ENCODE results near the gene PAGE1.
A peak's percentile ranks its signal among the peaks of the same experiment; 100 is the strongest.
"Not testable (repeated sequence)": the region's sequence is repeated elsewhere in the genome, so short reads cannot be mapped to it uniquely, and the experiment has no call there.

Gene PAGE1, protein sequence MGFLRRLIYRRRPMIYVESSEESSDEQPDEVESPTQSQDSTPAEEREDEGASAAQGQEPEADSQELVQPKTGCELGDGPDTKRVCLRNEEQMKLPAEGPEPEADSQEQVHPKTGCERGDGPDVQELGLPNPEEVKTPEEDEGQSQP

DNA sequence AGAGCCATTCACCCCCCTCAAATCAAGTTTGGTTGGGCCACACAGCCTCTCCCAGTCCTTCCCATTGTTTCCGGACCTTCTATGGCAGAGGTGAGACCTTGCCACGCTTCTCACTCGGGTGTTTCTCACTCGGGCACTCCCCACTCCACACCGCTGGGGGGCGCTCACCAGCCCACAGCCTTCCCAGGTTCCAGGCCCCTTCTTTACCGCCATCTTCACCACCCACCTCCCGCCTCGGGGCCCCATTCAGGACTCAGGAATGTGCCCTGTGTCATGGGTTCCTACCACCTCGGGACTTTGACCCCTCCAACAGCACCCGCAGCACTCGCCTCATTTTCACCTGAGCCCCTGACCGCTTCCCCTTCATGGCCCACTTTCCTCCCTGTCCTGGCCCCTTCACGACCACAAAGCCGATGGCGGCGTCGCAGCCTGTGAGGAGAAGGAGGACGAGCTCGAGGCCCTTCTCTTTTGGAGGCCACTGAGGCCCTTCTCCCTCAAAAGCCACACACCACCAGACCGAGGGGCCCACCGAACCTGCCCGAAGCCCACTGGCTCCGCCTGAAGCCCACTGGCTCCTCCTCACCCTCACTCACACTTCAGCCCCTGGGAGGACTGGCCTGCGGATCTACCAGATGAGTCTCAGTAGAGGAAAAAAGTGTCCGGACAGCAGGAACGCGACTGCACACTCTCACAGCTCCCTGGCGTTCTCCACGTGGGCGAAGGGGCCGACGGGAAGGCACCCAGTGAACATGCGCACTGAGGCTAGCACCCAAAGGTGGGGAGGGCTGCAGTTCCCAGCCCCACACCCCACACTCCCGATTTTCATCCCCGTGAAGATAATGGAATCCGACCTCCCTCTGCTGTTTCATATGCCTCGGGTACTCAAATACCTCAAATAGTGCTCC is at the start of gene PAGE1:
TSS of gene PAGE1 (minus strand) at position 709 of the 905 bp plus-strand sequence. CDS start 1,214 bp downstream, outside the sequence.
- no peak for FAIRE-seq

DNA sequence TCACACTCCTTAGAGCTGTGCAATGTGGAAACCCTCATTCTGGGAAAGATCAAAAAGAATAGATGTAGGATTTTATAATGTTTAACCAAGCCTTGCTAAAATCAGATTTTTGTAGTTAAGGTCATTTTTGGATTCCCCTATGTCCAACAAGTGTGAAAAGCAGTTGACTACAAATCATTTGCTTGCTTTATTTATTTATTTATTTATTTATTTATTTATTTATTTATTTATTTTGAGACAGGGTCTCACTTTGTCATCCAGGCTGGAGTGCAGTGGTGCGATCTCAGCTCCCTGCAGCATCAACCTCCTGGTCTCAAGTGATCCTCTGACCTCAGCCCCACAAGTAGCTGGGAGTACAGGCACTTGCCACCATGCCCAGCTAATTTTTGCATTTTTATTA is 45.7 kb upstream of the PAGE1 start:
- FAIRE-seq, result not testable (repeated sequence)

DNA sequence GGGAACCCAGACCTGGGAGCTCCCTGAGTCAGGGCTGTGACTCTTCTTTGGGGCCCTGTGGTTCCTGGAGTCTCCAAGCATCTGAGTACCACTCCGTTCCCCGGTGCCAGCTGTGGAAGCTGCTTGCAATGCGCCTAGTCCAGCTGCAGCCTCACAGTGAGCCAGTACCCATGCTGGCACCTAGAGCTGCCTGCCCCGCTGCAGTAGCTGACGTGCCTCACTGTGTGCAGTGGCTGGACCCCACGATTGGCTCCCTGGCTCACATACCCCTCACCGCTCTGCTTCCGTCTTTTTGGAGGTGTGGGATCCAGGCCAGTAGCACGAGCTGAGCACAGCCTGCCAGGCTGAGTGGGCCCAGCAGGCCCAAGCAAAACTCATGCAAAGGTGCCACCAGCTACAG is 32.1 kb upstream of the PAGE1 start:
- FAIRE-seq, result no peak

DNA sequence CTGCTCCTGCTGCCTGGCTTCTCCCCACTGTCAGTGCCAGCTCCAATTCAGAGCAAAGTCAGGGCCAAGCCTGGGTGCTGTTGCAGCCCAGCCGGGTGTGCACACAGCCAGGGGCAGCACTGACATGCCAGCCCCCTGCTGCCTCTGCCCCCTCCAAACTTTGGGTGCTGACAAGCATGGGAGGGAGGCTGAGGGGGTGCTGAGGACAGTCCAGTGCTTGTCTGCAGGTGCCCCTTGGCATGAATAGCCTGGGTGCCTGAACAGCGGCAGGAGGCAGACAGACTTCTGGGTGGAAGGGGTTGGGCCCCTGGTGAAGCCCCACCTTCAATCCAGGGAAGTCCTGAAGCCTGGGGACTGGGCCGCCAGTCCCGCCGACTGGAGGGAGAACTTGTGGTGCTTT is 31.2 kb upstream of the PAGE1 start:
- no peak for FAIRE-seq

DNA sequence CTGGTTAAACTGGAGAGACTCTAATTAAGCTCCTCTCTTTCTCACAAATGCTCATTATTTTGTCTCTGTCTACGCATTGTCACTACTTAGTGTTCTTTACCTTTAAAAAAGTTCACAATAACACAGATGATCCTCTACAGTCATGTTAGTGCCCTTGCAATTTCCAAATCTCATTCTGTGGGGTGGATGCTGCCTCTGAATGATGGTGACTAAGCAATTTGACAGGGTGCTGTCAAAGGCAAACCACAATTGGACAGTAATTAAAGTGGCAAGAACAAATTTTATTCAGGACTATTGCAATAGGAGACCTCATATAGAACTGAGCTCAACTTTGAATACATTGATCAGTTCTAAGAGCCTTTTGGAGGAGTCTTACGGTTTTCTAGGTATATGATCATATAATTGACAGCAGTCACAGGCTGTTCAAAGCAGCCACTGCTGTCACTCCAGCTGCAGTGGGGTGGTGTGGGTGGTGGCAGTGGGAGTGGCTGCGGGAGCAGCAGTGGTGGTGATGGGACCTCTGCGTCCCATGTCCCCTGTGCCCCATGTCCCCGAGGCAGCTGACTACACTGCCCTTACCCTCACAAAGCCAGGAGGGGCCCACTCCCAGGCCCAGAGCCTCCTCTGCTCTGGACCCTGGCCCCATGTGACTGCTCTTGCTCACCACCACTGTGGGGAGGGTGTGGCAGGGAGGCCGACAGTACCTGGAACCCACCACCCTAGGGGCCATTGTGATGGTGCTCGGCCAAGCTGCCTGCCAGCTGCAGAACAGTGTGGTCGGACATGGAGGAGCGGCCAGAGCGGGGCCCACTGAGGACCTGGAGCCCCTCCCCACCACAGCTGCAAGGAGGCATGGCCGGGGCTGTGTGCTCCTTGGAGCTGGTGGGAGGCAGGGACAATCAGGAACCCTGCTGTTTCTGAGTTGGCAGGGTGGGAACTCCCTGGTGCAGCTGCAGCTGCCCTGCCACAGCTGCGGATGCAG is 30.4 kb upstream of the PAGE1 start:
- FAIRE-seq, result no peak

DNA sequence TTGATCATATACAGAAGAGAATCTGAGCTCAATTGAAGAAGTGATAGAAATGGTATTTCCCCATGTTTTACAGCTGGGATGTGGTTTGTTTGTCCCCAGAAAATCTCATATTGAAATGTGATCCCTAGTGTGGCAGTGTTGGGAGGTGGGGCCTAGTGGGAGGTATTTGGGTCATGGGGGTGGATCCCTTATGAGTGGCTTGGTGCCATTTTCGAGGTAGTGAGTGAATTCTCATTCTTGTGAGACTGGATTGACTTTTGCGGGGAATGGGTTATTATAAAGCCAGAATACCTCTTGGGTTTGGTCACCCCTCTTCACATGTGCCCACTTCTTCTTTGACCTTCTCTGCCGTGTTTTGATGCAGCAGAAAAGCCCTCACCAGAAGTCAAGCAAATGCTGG is 29.6 kb upstream of the PAGE1 start:
- no peak for FAIRE-seq

DNA sequence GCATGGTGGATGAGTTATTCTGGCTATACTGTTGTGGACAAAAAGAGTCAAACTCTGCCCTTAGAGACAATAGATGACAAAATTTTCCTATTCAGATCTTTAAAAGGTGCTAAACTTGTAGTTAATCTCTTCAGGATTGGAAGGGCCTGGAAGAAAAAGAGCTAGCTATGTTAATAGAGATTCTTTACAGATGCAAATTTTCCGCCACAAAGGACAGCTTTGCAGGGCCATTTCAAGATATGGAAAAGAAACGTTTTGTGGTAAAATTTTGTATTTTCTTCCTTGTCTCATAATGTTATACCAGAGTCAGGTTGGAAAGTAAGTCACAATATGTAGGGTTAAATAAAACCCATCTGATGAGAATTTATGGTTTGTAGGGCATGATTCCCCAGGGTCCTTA is 24.3 kb upstream of the PAGE1 start:
- not testable (repeated sequence) for FAIRE-seq

DNA sequence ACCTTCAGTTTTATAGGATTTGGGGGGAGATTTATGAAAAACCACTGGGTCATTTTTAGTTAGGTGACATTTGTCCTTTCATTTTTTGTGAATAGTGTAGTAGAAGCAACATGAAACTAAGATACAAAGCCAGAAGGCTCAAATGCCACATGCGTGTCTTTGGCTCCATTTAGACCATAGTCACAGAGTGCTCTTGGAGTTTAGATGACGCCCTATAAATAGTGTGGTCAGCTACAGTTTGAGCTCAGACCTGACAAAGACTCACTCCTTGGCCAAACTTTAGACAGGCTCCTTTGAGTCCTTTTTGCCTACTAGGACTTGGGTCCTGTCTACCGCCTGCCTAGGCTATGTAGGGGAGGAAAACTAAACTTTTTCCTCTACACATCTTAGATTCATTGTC is 16.8 kb upstream of the PAGE1 start:
- no peak for FAIRE-seq

DNA sequence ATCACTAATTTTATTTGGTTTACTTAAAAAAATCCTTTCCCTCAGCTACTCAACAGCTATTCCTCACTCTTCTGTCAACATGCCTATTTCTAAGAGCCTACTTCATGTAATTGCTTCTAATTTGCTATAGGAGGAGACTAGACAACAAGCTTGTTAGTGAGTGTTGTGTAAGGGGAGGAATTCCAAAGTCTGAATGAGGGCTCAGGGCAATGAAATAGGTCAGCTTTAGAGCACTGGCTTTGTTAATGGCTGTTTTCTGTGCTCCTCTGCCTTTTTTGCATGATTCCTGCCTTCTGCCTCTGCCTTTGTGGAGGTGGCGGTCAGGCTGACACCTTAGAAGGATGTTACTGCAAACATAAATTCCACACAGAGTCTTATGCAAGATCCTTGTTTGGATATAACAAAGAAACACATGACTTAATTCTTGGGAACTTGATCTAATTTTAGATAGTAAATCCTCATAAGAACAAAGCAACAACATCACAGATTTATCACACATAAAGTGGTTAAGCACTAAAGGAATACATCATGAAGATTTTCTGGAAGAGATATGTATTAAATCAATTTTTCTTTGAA is 15.0 kb upstream of the PAGE1 start:
- no peak for FAIRE-seq

DNA sequence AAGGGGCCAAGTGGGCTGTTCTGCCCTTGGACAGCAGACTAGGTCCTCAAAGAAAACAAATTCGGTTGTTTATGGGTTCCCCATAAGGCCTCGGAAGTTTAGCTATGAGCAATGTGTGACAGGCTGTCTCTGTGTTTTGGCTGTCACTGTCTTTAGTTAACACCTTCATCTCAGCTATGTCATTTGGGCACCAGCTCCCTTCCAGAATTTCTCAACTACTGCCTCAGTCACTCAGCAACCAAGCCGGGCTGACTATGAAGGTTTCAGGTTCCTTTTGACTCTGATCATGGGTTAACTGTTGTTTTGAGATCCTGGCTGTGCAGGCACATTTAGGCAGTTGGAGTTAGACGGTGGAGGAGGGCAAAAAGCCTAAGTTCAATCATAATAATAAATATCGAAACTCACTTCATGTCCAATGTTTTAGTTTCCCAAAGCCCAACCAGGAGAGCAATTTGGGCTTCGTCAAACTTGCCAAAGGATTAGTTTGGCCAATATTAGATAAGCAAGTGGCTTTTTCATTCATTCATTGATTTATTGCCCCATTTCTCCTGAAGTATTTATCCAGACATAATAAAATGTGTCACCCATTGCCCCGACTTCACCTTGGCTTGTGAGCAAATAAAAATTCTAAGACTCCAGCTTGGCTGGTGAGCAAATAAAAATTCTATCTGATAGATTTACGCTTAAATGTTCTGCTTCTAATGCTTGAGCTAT is 9.1 kb upstream of the PAGE1 start:
- FAIRE-seq, result no peak

DNA sequence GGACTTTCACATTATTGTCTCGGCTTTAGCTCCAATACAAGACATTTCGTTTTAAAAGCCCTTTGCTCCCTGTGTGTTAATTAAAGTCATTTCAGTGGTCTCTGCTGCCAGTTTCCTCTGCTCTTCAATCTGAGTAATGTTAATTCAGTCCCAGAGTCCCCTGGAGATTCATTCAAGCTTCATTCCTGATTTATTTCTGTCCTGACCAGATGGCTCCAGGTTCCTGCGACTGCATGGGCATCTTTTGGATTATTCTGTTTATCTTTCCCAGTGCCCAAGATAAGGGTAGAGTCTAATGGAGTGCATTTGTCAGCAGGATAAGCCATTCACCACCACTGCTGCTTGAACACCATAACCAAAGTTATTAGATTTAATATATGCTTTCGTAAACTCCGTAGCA is 6.1 kb upstream of the PAGE1 start:
- FAIRE-seq, result no peak

DNA sequence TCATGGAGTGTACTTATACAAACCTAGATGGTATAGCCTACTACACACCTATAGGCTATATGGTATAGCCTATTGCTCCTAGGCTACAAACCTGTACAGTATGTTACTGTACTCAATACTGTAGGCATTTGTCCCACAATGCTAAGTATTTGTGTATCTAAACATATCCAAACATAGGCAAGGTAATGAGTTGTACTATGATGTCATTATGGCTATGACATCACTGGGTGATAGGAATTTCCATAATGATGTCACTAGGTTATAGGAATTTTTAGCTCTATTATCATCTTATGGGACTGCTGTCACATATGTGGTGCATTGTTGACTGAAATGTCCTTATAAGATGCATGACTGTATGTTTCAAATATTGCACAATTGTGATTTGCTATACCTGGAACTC is 5.5 kb upstream of the PAGE1 start:
- peak; percentile 21 for FAIRE-seq

DNA sequence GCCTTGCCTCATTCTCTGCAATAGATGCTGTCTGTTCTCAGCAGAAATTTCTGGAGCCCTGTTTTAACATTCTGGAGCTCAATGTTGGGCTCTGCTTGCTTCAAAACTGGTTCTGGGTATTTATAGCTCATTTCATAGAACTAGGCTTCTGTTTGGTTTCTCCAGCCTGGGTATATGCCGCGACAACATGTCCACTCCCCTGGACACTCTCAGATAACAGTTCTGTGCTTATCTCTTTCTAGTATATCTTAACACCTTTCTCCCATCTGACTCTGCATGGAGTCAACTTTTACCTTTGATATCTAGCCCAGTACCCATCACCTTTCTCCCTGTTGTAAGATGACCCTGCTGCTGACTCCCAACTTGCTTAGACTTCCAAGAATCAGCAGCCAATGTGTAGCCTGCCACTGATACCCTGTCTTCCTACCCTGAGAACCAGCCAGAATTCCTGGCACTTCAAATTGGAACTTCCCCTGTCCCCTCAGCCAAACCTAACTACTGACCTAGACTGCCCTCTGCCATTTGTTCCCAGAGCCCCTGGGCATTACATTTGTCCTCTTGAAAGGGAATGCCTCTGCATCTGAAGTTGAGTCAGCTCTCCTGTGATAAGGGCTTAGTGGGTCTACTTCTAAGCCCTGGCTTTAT is 20.6 kb downstream of the PAGE1 start:
- no peak for FAIRE-seq

DNA sequence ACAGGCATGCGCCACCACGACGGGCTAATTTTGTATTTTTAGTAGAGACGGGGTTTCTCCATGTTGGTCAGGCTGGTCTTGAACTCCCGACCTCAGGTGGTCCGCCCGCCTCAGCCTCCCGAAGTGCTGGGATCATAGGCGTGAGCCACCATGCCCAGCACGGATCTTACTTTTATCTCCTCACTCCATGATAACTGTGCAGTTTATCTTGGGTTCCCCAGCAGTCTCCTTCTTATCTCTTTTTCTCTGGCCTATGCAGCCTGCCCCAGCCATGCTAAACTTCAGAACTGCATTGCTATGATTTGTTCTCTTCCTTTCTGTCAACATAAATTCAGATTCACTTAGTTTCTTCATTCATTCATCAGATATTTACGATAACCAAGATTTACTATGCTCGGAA is 22.4 kb downstream of the PAGE1 start:
- FAIRE-seq, result no peak

DNA sequence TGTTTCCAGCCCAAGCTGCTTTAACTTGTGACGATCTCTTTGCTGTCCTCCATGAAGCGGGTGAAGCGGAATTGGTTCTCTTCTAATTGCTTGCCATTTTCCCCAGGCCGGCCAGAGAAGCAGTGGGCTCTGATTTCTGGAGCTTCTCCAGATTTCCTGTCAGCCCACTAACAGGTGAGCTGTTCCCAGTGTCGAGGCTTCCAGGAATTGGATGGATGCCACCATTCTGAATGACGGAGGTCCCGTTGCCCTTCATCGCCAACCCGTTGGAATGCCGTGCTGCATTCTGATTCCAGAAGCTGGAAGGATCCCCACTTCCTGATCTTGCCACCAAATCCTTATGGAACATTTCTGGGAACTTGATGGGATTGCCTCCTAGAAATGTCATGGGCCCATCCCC is 31.0 kb downstream of the PAGE1 start:
- no peak for FAIRE-seq

DNA sequence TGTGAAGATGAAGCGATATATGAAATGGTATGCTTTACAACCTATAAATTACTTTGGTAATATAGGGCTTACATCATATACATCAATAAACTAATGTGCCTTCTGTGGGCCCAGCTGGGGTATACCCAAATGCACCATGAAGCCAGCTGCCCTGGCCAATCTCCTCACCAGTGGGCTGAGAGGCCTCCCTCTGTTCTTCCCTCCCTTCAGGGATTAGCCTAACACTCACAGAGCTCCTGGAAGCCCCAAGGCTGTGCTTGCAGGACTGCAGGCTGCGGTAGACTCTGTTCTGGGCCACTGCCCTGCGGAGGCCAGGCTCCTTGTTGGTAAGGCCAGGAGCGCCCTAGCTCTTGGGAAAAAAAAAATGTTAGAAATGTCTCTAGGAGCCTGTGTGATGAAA is 33.9 kb downstream of the PAGE1 start:
- FAIRE-seq, result no peak

DNA sequence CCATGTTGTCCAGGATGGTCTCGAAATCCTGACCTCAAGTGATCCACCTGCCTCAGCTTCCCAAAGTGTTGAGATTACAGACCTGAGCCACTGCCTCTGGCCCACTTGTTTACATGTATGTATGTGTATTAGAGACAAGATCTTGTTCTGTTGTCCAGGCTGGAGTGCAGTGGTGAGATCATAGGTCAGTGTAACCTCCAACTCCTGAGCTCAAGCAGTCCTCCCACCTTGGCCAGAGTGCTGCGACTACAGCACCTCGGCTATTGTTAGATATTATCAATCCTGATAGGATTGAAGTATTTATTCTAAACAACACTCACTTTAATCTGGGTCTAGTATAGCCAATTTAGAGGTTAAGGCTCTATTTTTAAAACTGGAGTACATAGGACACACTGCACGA is 36.0 kb downstream of the PAGE1 start:
- no peak for FAIRE-seq

DNA sequence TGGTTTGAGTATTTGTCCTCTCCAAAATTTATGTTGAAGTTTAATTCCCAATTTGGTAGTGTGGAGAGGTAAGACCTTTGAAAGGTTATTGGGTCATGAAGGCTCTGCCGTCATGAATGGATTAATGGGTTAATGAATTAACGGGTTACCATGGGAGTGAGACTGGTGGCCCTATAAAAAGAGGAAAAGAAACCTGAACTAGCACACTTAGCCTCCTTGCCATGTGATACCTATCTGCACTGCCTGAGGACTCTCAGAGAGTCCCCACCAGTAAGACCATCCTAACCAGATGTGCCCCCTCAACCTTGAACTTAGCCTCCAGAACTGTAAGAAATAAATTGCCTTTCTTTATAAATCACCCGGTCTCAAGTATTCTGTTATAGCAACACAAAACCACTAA is 39.3 kb downstream of the PAGE1 start:
- FAIRE-seq, result no peak

DNA sequence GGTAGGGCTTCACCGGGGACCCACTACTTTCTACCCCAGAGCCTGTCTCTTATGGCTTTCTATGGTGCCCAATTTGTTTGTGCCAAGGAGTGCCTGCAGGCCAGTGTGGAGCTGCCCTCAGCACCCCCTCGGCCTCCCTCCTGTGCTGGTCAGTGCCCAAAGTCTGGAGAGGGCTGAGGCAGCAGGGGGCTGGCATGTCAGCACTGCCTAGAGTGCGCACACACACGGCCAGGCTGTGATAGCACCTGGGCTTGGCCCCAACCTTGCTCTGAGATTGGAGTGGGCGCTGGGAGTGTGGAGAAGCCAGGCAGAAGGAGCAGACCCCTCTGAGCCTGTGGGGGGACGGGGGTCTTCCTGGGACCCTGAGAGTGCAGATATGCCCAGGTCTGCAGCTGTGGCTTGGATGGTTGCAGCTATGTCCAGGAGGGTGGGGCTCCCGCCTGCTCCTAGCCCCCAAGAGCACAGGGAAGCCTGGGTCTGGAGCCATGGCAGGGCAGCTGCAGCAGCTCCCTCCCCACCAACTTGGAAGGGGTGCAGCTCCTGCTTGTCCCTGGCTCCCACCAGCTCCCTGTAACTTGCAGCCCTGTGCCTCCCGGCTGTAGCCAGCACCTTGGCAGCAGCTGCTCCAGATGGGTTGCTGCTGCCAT is 50.7 kb downstream of the PAGE1 start:
- no peak for FAIRE-seq

All from colon (tissue), 2 donors.